Keratinocyte (primary cell): ENCODE measurements around the gene CDKAL1. TPM values are rescaled to one million over a fixed set of nuclear protein-coding genes. Genes with fewer than 3 reads are reported as not detected.

ENCODE experiments used
- DNase-seq: peaks from one replicate; pipeline ENCODE4 v3.0.0-alpha.2; 2011; ENCODE audit warnings: low read depth, missing footprints, low spot score
- FAIRE-seq: peaks from 2 replicates; lab custom pipeline; 2011; peaks lifted over from hg19 to GRCh38; lab: Jason Lieb, UNC
- H2AFZ ChIP-seq: 2 replicates; pipeline ENCODE4 v1.6.0; 2012; ENCODE audit warnings: low read length, control low read depth, inconsistent platforms; ENCODE audit not compliant: control insufficient read depth
- H3K27ac ChIP-seq: 2 replicates; pipeline ENCODE4 v1.5.1; 2011; ENCODE audit warnings: low read length; ENCODE audit not compliant: control insufficient read depth, insufficient read depth
- H3K27me3 ChIP-seq: 3 replicates; pipeline ENCODE4 v1.6.0; 2011; ENCODE audit warnings: low read length; ENCODE audit not compliant: control insufficient read depth, insufficient read depth; ENCODE audit errors: extremely low read depth
- H3K36me3 ChIP-seq, 2 experiments: 2 replicates in 1 of 2; 3 replicates in 1 of 2; pipeline ENCODE4 v1.5.1; 2011; ENCODE audit warnings: low read length in 2 of 2, mild to moderate bottlenecking in 1 of 2; ENCODE audit not compliant: control insufficient read depth in 2 of 2, insufficient read depth in 2 of 2; ENCODE audit errors: extremely low read depth in 1 of 2
- H3K4me1 ChIP-seq: 3 replicates; pipeline ENCODE4 v1.5.1; 2011; ENCODE audit warnings: low read length; ENCODE audit not compliant: control insufficient read depth, insufficient read depth; ENCODE audit errors: extremely low read depth
- H3K4me2 ChIP-seq: 3 replicates; pipeline ENCODE4 v1.6.0; 2011; ENCODE audit warnings: low read depth, low read length; ENCODE audit not compliant: control insufficient read depth, insufficient read depth; ENCODE audit errors: extremely low read depth
- H3K4me3 ChIP-seq, 3 experiments: fragments of 200-600 bp in 1 of 3; sonication (generic) in 1 of 3; 2 replicates in 2 of 3; 3 replicates in 1 of 3; pipeline ENCODE4 v1.5.1; 2011 to 2016; ENCODE audit warnings: low read length in 3 of 3, mild to moderate bottlenecking in 3 of 3, control low read depth in 2 of 3, inconsistent platforms in 1 of 3, low read depth in 1 of 3, mixed read lengths in 1 of 3, mixed run types in 1 of 3, moderate library complexity in 1 of 3; ENCODE audit not compliant: control insufficient read depth in 2 of 3, insufficient read depth in 2 of 3; ENCODE audit errors: extremely low read depth in 1 of 3
- H3K79me2 ChIP-seq: 2 replicates; pipeline ENCODE4 v1.6.0; 2012; ENCODE audit warnings: low read length; ENCODE audit not compliant: control insufficient read depth, insufficient read depth
- H3K9ac ChIP-seq: 3 replicates; pipeline ENCODE4 v1.6.0; 2011; ENCODE audit warnings: low read length; ENCODE audit not compliant: control insufficient read depth, insufficient read depth; ENCODE audit errors: extremely low read depth
- H3K9me1 ChIP-seq: 3 replicates; pipeline ENCODE4 v1.6.0; 2011; ENCODE audit warnings: low read length; ENCODE audit not compliant: control insufficient read depth, insufficient read depth; ENCODE audit errors: extremely low read depth
- H3K9me3 ChIP-seq: 2 replicates; pipeline ENCODE4 v1.5.1; 2012; ENCODE audit warnings: low read depth, low read length; ENCODE audit not compliant: control insufficient read depth
- H4K20me1 ChIP-seq: 3 replicates; pipeline ENCODE4 v1.6.0; 2011; ENCODE audit warnings: low read length; ENCODE audit not compliant: control insufficient read depth, insufficient read depth; ENCODE audit errors: extremely low read depth
- EZH2 ChIP-seq: IDR thresholded peaks from one replicate; pipeline ENCODE4 v1.6.1; 2012; ENCODE audit warnings: inconsistent platforms, mild to moderate bottlenecking, low read length, moderate library complexity
- dilution Hi-C: fragments of 300-500 bp; cut with MboI; formaldehyde crosslinking; loops from one replicate; pipeline ENCODE4 v1.7.0; 2020; ENCODE audit warnings: low sequenced_read_pairs; ENCODE audit not compliant: extremely low pct_ligation_motif_present
- polyA plus RNA-seq, 5 experiments: library from polyadenylated mRNA; depleted of rRNA in 3 of 5; stranded (reverse) in 3 of 5; stranded (forward) in 1 of 5; unstranded in 1 of 5; fragments of >200 nt; gene quantifications; 1 replicate in 1 of 5; 2 replicates in 3 of 5; 3 replicates in 1 of 5; pipeline versions ENCODE4 v1.2.1 to v1.2.3, GENCODE V29; 2011 to 2012; ENCODE audit warnings: missing spikeins in 2 of 5, low read depth in 1 of 5, low replicate concordance in 1 of 5
- TF ChIP-seq, protein P1 (sequence below), 3 experiments: IDR thresholded peaks in 1 of 3; conservative IDR thresholded peaks in 1 of 3; optimal IDR thresholded peaks in 1 of 3; 2 replicates in 2 of 3; 3 replicates in 1 of 3; pipeline versions ENCODE3 to v1.5.1; 2011; ENCODE audit warnings: low read length in 3 of 3, mild to moderate bottlenecking in 3 of 3, moderate library complexity in 2 of 3, control low read depth in 1 of 3, inconsistent platforms in 1 of 3; ENCODE audit not compliant: insufficient read depth in 2 of 3; ENCODE audit errors: extremely low read depth in 1 of 3

The CDKAL1 gene
- polyA plus RNA-seq, 1 donor (not counting 4 experiments of a cell fraction or from before 2014, with no cell fraction given) = 5.6 TPM

DNA sequence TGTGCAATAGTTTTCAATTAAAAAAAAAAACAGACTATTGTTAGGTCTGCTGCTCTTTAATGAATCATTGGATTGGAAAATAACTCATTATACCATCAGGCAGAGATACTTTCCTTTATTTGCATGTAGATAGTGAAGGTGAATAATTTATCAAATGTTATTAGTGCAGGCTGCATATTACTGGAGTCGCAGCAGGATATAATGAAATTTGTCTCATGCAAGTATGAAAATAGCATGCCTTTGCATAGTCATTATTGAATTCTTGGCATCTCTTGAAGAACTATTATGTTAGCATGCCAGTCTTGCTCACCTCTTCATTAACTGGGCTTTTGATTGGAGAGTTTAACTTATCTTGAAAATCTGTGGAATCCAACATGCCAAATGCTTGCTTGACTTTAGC is 241.7 kb downstream of the CDKAL1 start:
- TF ChIP-seq, protein P1, sequence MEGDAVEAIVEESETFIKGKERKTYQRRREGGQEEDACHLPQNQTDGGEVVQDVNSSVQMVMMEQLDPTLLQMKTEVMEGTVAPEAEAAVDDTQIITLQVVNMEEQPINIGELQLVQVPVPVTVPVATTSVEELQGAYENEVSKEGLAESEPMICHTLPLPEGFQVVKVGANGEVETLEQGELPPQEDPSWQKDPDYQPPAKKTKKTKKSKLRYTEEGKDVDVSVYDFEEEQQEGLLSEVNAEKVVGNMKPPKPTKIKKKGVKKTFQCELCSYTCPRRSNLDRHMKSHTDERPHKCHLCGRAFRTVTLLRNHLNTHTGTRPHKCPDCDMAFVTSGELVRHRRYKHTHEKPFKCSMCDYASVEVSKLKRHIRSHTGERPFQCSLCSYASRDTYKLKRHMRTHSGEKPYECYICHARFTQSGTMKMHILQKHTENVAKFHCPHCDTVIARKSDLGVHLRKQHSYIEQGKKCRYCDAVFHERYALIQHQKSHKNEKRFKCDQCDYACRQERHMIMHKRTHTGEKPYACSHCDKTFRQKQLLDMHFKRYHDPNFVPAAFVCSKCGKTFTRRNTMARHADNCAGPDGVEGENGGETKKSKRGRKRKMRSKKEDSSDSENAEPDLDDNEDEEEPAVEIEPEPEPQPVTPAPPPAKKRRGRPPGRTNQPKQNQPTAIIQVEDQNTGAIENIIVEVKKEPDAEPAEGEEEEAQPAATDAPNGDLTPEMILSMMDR (optimal IDR thresholded peaks at IDR 0.05 in 1 of 3, IDR thresholded peaks at IDR 0.05 in 1 of 3, conservative IDR thresholded peaks at IDR 0.05 in 1 of 3; ENCODE audit: extremely low read depth in 1 of 3, insufficient read depth in 2 of 3, low read length in 3 of 3) = no peak
- Histone ChIP-seq H3K27ac (no peak overlapping the region), H3K9me1 (no peaks in the 10 kb centered on the region), H4K20me1 (no peaks in the 10 kb centered on the region), H3K9me3 (no peaks in the 10 kb centered on the region), H2AFZ (no peak overlapping the region), H3K27me3 (no peaks in the 10 kb centered on the region), H3K36me3 (no peaks in the 10 kb centered on the region), H3K79me2 (no peaks in the 10 kb centered on the region), H3K9ac (no peak overlapping the region), H3K4me3 (no peak overlapping the region), H3K4me2 (no peak overlapping the region), H3K4me1 (no peaks in the 10 kb centered on the region)
- no peak for DNase-seq
- no peak for FAIRE-seq
- dilution Hi-C loops = no loop called here

DNA sequence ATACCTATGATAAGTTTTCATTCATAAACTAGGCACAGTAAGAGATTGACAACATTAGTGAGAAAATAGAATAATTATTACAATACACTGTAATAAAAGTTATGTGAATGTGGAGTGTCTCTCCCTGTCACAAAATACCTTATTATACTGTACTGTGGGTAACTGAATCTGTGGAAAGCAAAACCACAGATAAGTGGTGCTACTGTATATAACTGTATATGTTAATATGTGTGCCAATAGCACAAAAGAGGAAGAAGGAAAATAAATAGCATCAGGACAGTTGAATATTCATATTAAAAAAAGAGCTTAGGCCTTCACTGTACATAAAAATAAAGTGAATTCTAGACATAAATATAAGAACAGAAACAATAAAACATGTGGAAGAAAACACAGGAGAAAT is 243.5 kb downstream of the CDKAL1 start:
- DNase-seq (no peak), FAIRE-seq (no peak)
- no peak overlapping the region for H3K4me2 ChIP-seq
- H3K4me3 ChIP-seq = no peak overlapping the region
- no peak overlapping the region for H2AFZ ChIP-seq
- no peaks in the 10 kb centered on the region for H3K9me1 ChIP-seq
- H3K9me3 ChIP-seq = no peaks in the 10 kb centered on the region
- no peak overlapping the region for H3K9ac ChIP-seq
- dilution Hi-C loops = no loop called here
- H3K27me3 ChIP-seq = no peaks in the 10 kb centered on the region
- H3K36me3 ChIP-seq = no peaks in the 10 kb centered on the region
- no peaks in the 10 kb centered on the region for H3K79me2 ChIP-seq
- no peak overlapping the region for H3K27ac ChIP-seq
- no peaks in the 10 kb centered on the region for H3K4me1 ChIP-seq
- no peak for TF ChIP-seq EZH2
- TF ChIP-seq, protein P1 (optimal IDR thresholded peaks at IDR 0.05 in 1 of 3, IDR thresholded peaks at IDR 0.05 in 1 of 3, conservative IDR thresholded peaks at IDR 0.05 in 1 of 3; ENCODE audit: extremely low read depth in 1 of 3, insufficient read depth in 2 of 3, low read length in 3 of 3) = no peak
- H4K20me1 ChIP-seq = no peaks in the 10 kb centered on the region
